NCI-H2081 (cell line): Measurements from ENCODE around the gene AHRR.
A peak's percentile ranks its signal among the peaks of the same experiment; 100 is the strongest.
"Not testable (repeated sequence)": the region's sequence is repeated elsewhere in the genome, so short reads cannot be mapped to it uniquely, and the experiment has no call there.

ENCODE experiments used
- DNase-seq, 2 experiments: peaks; one replicate each; lab custom pipeline; 2025; lab: John Stamatoyannopoulos, UW

AHRR gene

DNA sequence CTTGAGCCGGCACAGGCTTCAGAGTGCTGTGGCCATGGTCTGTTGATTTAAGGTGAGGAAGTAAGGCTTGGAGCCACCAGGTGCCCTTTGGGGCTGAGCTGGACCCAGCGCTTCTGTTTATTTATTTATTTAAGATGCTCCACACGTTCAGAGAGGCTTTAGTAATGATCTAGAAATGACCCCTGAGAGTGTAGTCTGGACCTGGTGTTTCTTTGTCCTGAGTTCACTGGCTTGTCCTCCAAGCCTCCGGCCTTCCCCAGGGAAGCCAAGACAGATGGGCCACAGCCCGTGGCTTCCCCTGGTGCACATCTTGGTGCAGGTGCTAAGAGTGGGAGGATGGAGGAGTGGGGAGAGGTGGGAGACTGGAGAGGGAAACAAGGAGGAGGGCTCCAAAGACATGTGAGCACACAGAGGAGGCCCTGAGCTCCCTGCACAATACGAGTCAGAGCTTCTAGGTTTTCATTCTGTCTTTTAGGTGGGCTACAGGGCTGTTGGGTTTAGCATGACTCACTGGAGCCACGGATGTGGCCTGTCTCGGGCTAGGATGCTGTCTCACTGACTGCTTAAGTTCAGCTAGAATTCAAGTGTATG is 56.9 kb downstream of the AHRR start:
- DNase-seq: no peak

DNA sequence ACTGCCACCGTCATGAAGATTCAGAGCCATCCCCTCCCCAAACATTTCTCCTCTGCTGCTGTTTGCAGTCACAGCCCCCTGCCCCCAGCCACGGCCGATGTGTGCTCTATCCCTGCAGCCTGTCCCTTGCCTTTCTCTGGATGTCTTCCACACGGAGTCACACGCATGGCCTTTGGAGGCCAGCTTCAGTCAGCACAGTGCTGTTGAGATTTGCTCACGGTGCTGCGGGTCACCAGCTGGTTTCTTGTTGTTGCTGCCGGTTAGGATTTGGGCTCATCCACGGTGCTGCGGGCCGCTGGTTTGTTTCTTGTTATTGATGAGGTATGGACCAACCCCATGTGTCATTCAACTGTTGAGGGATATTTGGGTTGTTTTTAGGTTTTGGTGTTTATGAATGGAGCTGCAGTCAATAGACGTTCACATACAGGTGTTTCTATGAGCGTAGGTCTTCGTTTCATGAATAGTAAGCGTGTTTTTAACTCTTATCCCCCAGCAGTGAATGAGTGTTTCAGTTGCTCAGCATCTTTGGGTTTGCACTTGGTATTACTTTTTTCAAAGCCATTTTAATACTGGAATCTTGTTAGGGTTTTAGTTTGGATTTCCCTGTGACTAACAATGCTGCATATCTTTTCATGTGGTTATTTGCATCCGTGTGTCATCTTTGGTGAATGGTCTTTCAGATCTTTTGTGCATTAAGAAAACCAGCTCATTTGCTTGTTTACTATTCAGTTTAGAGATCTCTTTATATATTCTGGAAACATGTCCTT is 57.6 kb downstream of the AHRR start:
- no peak for DNase-seq

DNA sequence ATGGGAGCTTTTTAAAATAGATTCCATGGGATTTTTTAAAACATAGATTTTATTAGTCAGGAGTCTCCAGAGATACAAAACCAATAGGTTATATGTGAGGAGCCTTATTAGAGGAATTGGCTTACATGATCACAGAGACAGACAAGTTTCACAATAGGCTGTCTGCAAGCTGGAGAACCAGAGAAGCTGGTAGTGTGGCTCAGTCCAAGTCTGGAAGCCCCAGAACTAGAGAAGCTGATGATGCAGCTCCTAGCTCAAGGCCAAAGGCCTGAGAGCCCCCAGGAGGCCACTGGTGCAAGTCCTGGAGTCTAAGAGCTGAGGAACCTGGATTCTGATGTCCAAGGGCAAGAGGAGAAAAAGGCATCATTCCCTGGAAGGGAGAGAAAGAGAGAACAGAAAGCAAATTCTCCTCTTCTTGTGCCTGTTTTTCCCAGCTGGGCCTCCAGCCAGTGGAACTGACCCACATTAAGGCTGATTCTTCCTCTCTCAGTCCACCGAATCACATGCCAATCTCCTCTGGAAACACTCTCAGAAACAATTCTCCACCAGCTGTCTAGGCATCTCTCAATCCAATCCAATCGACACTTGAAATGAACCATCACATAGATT is 59.3 kb downstream of the AHRR start:
- no peak for DNase-seq

DNA sequence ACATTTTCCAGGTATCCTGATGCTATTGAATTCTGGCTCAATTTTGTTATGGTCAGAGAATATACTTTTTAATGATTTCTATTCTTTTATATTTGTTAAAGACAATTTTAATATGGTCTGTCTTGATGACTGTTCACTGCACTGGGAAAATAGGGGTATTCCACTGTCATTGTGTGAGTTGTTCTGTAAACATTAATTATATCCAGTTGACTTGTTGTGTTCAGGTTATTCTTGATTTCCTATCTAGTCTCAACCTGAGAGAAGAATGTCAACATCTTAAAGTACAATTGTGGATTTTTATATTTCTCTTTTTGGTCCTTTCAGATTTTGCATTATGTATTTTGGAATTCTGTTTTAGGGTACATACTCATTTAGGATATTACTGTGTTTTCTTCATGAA is 61.6 kb downstream of the AHRR start:
- no peak for DNase-seq

DNA sequence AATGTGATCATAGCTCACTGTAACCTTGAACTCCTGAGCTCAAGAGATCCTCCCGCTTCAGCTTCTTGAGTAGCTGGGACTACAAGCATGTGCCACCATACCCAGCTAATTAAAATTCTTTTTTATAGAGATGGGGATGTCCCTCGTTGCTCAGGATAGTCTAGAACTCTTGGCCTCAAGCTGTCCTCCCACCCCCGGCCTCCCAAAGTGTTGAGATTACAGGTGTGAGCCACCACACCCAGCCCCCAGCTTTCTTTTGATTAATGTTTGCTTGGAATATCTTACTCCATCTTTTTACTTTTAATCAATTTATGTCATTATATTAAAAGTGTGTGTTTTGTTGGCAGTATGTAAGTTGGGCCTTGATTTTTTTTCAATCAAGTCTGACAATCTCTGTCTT is 62.1 kb downstream of the AHRR start:
- no peak for DNase-seq

DNA sequence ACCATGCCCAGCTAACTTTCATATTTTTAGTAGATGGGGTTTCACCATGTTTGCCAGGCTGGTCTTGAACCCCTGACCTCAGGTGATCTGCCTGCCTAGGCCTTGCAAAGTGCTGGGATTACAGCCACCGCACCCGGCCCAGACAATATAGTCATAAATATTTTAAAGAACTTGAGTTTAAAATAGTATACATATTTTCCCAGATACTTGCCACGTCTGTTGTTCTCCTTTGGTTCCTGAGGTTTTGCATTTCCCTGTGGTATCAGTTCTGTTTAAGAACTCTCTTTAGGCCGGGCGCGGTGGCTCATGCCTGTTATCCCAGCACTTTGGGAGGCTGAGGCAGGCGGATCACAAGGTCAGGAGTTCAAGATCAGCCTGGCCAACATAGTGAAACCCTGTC is 63.1 kb downstream of the AHRR start:
- DNase-seq: not testable (repeated sequence)

DNA sequence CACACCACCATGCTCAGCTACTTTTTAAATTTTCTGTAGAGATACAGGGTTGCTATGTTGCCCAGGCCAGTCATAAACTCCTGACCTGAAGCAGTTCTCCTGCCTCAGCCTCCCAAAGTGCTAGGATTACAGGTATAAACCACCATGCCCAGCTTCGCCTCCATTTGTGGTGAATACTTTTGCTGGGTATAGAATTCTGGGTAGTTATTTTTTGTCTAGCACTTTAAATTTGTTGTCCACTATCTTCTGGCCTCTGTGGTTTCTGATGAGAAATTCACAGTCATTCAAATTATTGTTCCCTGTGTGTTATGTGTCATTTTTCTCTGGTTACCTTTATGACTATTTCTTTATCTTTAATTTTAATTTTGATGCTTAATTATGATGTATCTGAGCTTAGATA is 63.8 kb downstream of the AHRR start:
- no peak for DNase-seq

DNA sequence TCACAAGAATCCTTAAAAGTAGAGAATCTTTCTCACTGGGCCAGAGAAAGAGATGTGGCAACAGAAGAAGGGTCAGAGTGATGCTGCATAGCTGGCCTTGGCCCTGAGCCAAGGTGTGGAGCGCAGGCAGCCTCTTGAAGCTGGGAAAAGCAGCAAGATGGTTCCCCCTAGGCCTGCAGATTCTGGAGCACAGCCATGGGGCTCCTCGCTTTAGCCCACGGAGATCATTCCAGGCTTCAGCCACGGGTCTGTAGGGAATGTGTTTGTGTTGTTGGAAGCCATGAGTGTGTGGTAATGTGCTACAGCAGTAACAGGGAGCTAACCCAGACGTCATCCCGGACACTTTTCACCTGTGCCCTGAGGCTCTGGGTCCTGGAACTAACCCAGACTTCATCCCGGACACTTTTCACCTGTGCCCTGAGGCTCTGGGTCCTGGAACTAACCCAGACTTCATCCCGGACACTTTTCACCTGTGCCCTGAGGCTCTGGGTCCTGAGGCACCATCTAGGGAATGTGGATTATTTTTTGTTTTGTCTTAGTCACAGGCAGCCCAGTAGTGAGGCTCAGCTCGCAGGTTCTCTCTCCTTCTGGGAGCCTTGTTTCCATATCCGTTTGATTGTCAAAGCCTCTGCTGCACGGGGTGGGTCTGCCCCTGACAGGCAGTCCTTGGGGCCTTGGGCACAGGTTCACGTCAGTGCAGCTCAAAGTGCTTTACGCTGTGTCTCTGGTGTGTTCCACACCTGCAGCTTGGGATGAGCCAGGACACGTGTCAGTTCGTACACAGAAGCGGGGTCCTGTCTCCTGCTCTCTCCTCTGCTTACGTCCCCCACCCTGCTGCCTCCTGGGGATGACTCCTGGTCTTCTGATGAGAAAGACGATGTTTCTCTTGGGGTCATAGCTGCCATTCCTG is 65.2 kb downstream of the AHRR start:
- no peak for DNase-seq

DNA sequence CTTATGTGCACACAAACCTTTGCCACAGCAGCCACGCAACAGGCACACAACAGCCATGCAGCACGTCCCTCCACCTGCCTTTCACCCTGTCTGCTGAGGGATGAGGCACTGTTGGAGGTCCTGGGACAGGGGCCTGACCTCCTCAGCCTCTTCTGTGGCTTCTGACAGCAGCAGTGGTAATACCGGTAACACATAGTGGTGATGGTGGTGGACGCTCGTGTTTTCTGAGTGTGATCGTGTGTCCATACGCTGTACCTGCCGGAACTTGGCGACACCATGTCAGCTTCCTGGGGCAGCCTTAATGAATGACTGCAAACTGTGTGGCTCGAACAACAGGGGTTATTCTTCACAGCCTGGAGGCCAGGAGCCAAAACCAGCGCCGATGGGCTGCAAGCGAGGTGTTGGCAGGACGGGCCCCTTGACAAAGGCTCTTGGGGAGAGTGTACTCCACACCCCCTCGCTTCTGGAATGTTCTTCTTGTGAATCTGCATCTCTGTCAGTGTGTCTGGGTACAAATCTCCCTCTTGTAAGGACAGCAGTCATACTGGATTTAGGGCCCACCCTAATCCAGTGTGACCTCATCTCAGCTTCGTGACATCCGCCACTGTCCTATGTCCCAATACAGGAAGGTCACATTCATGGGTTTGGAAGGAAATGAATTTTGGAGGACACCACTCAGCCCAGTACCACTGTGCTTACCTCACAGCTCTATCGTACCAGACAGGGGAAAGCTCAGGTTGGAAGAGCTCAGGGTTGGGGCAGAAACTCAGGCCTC is 66.2 kb downstream of the AHRR start:
- no peak for DNase-seq

DNA sequence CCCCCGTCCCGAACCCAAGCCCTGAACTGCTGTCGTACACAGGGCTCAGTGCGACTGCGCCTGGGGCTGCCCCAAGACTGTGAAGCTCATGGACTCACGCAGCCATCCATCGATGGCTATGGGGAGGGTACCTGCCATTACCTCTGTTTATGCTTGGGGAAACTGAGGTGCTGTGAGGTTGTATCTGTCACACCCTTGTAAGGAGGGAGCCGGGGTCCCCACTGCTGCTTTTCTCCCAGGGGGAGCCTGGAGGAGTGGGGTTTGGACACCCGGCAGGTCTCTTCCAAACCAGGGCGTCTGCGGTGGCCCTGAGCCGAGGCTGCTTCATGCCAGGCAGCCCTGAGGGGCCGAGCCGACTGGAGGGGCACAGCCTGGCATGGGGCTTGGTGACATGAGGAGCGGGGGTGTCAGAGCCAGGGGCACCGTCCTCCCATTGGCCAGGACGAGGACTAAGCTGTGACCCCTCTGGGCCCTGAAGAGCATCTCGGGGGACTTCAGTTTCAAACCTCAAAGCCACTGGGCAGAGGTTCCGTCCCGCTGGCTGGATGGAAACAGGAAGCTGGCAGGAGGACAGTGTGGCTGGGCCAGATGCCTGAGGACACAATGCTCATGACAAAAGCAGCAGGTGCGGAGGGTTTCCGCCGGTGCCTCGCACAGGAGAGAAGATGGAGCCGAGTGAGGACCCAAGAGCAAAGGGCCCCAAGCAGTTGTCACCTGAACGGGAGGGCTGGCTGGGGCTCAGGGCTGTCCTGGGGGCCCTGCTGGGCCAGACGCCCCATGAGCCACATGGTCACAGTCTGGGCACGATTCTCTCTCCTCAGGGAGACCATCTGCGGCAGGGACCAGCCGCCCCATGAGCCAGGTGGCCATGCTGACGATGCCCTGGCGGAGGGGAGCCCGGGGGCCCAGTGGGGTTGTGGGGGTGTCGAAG is 67.0 kb downstream of the AHRR start:
- peak; percentile 21 to 74 for DNase-seq

DNA sequence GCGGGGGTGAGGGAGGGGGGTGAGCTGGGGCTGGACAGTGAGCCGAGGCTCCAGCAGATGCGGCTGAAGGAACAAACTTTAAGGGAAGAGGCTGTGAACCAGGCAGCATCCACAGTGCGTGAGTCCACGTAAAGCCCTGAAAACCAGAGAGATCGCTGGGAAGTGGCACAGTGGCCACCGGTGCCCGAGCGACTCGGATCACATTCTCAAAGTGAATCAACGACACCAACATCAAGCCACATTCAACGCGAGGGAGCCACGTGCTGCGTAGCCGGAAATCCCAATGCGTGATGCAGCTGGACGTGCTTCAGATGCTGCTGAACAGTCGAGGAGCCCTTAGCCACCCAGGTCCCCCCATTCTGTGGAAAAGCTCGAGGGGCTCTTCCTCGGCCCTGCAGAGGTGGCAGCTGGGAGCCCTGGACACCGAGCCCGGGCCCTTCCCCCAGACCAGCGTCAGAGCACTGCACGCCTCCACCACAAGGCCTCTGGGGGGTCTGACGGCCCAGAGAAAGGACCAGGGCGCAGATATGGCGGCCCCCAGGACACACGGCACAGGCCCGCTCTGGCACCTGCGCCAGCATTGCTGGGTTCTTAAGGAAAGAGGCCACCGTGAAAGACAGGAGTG is 67.8 kb downstream of the AHRR start:
- no peak for DNase-seq

DNA sequence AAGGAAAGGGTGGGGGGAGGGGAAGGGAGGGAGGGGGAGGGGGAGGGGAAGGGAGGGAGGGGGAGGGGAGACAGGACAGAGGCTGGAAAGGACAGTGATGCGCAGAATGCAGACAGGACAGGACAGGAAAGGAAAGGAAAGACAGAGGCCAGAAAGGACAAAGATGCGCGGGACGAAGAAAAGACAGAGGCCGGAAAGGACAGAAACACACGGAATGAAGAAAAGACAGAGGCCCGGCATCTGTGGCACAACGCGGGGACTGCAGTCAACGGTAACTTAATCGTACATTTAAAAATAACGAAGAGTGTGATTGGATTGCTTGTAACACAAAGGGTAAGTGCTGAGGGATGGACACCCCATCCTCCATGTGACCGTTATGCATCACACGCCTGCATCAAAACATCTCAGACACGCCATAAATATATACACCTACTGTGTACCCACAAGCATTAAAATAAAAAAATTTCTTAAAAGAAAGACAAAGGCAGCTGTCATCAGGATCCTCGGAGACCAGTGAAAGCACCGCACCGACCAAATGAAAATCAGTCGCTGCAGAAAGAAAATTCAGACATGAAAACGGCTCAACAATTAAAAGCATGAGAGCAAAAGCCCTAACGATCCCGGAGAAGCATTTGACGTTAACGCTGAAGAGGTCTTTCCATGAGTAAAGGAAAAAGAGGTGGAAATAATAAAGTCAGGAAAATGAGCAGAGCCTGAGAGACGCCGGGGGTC is 68.5 kb downstream of the AHRR start:
- DNase-seq: no peak

DNA sequence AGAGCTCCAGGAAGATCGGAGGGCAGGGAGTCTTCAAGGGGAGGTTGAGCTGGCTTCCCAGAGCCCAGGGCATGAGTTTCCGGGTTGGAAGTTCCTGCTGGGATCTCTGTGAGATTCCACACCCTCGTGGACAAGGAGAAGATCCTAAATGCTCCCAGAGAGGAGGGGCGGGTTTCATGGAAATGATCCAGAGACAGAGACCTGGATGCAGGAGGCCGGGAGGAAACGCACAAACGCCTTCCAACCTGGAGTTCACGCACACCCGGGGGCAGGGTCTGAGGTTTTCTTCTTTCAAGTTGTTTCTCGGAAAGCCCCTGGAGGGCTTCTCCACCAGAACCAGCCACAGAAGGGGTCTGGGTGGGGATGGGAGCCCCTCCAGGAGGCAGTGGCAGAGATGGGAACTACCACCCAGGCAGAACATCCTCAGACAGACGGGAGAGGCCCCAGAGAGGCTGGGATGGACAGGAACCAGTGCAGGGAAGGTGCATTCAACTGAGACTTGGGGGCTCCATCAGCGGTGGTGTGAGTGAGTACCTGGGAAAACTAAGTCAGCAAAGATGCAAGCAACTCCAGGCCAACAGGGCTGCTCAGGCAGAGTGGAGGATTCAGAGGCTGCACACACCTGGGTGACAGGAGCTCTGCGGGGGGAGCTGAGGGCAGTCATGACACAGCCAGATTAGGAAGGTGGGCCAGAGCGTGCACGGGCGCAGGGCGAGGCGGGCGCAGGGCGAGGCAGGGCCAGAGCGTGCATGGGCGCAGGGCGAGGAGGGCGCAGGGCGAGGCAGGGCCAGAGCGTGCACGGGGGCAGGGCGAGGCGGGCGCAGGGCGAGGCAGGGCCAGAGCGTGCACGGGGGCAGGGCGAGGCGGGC is 69.3 kb downstream of the AHRR start:
- DNase-seq: no peak

DNA sequence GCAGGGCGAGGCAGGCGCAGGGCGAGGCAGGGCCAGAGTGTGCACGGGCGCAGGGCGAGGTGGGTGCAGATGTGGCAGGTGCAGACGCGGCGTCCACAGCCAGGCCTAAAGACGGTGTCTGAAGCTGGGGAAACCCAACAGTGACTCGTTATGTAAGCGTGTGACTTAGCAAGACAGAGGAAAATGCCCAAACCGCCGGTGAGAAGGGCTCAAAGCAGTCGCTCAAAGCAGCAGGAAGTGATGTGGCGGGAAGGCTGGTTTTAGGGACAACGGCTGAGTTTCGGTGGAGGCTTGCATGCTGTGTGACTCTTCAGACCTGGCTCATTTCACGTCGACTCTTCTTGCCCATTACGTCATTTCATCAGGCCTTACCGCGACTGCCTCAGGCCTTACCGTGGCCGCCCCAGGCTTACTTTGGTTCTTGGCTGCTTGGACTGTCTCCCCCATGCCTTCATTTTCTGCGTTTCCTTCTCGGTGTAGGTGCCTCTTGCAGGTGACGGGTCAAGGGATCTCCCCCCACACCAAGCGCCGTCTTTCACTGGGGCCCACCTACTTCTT is 71.0 kb downstream of the AHRR start:
- DNase-seq: peak; percentile 23 to 49

DNA sequence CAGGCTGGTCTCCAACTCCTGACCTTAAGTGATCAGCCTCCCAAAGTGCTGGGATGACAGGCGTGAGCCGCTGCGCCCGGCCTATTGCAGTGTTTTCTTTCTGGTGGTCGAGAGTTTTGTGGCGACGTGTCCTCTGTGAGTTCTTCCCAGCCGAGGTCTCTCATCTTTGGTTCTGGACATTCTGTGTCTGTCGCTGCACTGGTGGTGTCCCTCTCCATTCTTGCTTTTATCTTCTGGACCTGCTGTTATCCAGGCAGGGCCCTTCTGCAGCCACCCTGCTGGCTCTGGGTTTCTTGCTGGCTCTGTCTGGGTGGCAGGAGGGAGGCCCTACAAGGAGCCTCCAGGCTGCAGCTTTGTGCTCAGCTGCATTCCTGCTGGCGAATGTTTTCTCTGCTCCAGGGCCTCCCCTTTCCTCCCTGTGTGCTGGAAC is 72.3 kb downstream of the AHRR start:
- DNase-seq: no peak

DNA sequence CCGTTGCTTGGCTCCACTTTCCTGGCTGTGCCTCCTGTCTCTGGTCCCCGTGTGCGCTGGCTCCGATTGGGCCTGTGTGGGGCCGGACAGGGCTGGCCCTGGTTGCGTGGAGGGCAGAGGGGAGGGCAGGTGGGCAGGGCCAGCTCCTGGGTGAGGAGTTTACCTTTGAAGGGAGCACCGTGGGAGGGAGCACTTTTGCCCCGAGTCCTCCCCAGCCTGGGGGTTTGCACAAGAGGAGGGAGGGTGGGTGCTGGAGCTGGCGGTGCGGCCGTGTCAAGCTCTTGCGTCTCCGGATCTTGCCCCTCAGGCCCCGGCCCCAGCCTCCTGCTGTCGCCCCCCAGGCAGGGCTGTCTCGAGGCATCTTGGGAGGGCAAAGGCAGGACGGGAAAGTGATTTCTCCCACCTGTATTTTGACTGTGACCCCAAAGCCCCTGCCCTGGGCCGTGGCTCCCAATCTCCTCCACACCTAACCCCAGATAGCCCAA is 73.2 kb downstream of the AHRR start:
- no peak for DNase-seq

DNA sequence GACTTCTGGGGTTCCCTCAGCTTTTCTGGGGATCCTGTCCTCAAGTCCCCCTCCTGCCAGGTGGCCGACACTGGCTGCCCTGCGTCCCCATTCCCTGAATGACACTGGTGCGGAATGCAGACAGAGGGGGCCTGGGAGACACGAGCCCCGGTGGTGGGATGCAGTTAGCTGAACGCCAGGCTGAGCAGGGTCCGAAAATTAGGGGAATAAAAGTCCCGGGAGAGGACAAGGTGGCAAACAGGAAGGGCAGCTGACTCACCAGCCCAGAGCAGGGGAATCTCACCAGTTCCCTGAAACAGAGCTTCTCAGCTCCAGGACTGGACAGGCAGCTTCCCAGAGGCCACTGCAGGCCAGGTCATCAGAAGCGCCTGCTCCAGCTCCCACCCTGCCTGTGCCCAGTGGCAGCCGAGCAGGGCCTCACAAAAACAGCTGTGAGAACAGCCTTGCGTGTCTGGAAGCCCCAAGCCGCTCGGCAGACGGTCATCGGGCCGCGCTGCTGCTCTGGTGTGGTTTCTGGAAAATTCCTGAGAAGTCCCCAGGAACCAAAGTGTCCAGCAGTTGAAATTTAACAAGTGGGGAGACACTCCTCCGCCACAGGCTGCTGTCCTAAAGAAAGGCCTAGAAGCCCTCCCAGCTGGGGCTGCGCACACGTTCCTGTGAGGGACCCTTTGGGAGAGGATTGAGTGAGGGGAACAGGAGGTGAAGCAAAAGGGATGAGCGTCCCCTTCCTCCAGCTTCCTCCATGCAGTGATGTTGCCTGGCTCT is 73.8 kb downstream of the AHRR start:
- DNase-seq: no peak
